Measurements from ENCODE around the gene SUV39H1. TPM values are rescaled to one million over a fixed set of nuclear protein-coding genes. Genes with fewer than 3 reads are reported as not detected.
A peak's percentile ranks its signal among the peaks of the same experiment; 100 is the strongest.

Gene SUV39H1
- total RNA-seq, 1 donor from 2014 or later = 10.8 TPM

DNA sequence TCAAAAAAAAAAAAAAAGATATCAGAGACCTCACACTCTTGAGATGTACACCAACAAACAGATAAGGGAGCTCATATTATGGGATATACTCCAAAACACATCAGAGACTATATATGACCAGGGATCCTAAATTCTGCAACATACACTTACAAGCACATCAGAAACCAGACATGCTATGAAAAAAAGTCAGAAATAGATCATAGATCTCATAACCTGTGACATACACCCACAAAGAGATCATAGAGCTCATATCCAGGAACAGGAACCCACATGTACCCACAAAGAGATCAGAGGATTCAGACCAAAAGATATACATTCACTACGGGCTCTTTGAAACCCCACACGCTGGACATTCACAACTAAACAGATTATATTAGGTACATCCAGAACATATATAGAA is 30.1 kb downstream of the SUV39H1 start:
- Mint-ChIP-seq H3K27ac (no peak overlapping the region), H3K9me3 (no peaks in the 10 kb centered on the region), H3K36me3 (ENCODE audit: low read depth) (no peaks in the 10 kb centered on the region), H3K4me1 (no peaks in the 10 kb centered on the region), H3K4me3 (no peak overlapping the region), H3K27me3 (no peaks in the 10 kb centered on the region)
- CTCF ChIA-PET = no interaction called here
- ATAC-seq (ENCODE audit: low read depth) = no peak
- intact Hi-C loops (cut with micrococcal nuclease) = no loop called here
- TF ChIP-seq CTCF (IDR thresholded peaks at IDR 0.05) = no peak
- POLR2A ChIA-PET = no interaction called here
- no peak for DNase-seq

- POLR2A ChIA-PET = no interaction called here
- H3K27me3 Mint-ChIP-seq = no peaks in the 10 kb centered on the region
- TF ChIP-seq CTCF (IDR thresholded peaks at IDR 0.05) = no peak
- DNase-seq = no peak
- H3K36me3 Mint-ChIP-seq (ENCODE audit: low read depth) = no peaks in the 10 kb centered on the region
- H3K27ac Mint-ChIP-seq = no peak overlapping the region
- no peaks in the 10 kb centered on the region for H3K9me3 Mint-ChIP-seq
- intact Hi-C loops (cut with micrococcal nuclease) = no loop called here
- CTCF ChIA-PET = no interaction called here
- H3K4me1 Mint-ChIP-seq = no peaks in the 10 kb centered on the region
- ATAC-seq (ENCODE audit: low read depth) = no peak
- H3K4me3 Mint-ChIP-seq = no peak overlapping the region
Observed at GRCh38 chrX:48728653-48729052, 32.1 kb downstream of the SUV39H1 start.

DNA sequence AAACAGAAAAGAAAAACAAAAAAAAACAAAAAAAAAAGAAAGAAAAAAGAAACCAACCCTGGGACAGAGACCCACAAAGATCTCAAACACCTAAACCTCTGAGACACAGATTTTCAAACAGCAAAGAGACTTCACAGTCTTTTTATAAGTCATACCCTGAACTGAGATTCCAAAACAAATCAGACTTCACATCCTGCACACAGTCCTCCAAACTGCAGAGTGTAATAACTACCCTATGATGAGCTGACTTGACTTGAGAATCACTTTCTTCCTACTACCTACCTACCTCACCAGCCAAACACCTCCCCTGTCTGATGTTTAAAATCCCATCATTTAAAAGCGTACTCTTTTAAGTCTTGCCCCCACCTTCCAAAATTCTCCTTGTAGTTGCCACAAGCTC is 39.8 kb downstream of the SUV39H1 start:
- DNase-seq = no peak
- peaks cover 15% of the 10 kb centered on the region for H3K4me1 Mint-ChIP-seq
- peaks cover 3% of the 10 kb centered on the region for H3K36me3 Mint-ChIP-seq (ENCODE audit: low read depth)
- CTCF ChIA-PET = no interaction called here
- no peaks in the 10 kb centered on the region for H3K27me3 Mint-ChIP-seq
- ATAC-seq (ENCODE audit: low read depth) = no peak
- H3K27ac Mint-ChIP-seq = peak overlapping the region; percentile 94
- H3K4me3 Mint-ChIP-seq = peak overlapping the region; percentile 91
- TF ChIP-seq CTCF (IDR thresholded peaks at IDR 0.05) = no peak
- intact Hi-C loops (cut with micrococcal nuclease) = loop anchor here (2.0 kb wide), 1 partner anchor 160 kb away; the partner anchor contains the start of genes PQBP1 and TIMM17B
- H3K9me3 Mint-ChIP-seq = no peaks in the 10 kb centered on the region
- POLR2A ChIA-PET = interaction anchor here (1.6 to 1.7 kb wide), 3 partner anchors 88 to 266 kb away, joined by 6 to 14 read pairs (median 7); partner anchors contain the start of gene GRIPAP1

DNA sequence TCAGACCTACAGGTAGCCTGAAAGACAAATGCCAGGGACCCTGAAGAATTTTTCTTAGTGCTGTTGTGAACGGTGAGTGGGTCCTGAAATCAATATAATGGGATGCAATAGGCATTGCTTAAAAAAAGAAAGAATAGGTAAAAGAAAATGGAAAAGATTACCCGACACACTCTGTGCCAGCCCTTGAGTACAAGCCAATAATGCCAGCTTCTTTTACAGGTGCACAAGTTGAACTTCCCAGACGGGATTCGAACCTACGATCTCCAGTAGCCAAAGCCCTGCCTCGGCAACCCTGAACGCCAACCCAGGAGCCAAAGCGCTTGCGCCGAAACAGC is 40.3 kb downstream of the SUV39H1 start:
- no peak for TF ChIP-seq CTCF (IDR thresholded peaks at IDR 0.05)
- Mint-ChIP-seq H3K4me3 (peak overlapping the region; percentile 91), H3K4me1 (peaks cover 15% of the 10 kb centered on the region), H3K9me3 (no peaks in the 10 kb centered on the region), H3K36me3 (ENCODE audit: low read depth) (peaks cover 3% of the 10 kb centered on the region), H3K27ac (peak overlapping the region; percentile 94), H3K27me3 (no peaks in the 10 kb centered on the region)
- POLR2A ChIA-PET = interaction anchor here (0.6 to 2.1 kb wide), 20 partner anchors 19 to 532 kb away, joined by 3 to 23 read pairs (median 6); partner anchors contain the start of genes GRIPAP1, HDAC6, OTUD5 and PQBP1
- CTCF ChIA-PET = no interaction called here
- ATAC-seq (ENCODE audit: low read depth) (no peak), DNase-seq (no peak)
- intact Hi-C loops (cut with micrococcal nuclease) = loop anchor here (1.0 to 2.0 kb wide), 7 partner anchors 41 to 200 kb away; partner anchors contain the start of genes PQBP1, RBM3, SUV39H1 and TIMM17B

GRCh38 chrX:48737213-48737938 is 40.8 kb downstream of the SUV39H1 start:
- Mint-ChIP-seq H3K4me3 (peak overlapping the region; percentile 91), H3K27me3 (no peaks in the 10 kb centered on the region), H3K27ac (peak overlapping the region; percentile 94), H3K9me3 (no peaks in the 10 kb centered on the region), H3K36me3 (ENCODE audit: low read depth) (peaks cover 3% of the 10 kb centered on the region), H3K4me1 (peaks cover 15% of the 10 kb centered on the region)
- ATAC-seq (ENCODE audit: low read depth) (peak; percentile 97), DNase-seq (peak; percentile 65)
- ChIA-PET CTCF (no interaction called here), POLR2A (interaction anchor here (0.6 to 2.1 kb wide), 21 partner anchors 20 to 532 kb away, joined by 3 to 23 read pairs (median 6); partner anchors contain the start of genes GRIPAP1, HDAC6, OTUD5 and PQBP1)
- TF ChIP-seq CTCF (IDR thresholded peaks at IDR 0.05) = no peak
- intact Hi-C loops (cut with micrococcal nuclease) = loop anchor here (1.0 to 2.0 kb wide), 7 partner anchors 41 to 200 kb away; partner anchors contain the start of genes PQBP1, RBM3, SUV39H1 and TIMM17B
